ENCODE results near the gene DUOX1. TPM values are rescaled to one million over a fixed set of nuclear protein-coding genes. Genes with fewer than 3 reads are reported as not detected.

DUOX1 gene
- total and polyA plus RNA-seq, 9 of the 15 experiments (the other 6 are each of a cell fraction or from before 2014, with no cell fraction given), result 0.01 to 0.22 (median 0.01) TPM; not detected in 6

GRCh38 chr15:45200799-45201556, 71.2 kb downstream of the DUOX1 start (continued):
- TF ChIP-seq ZNF609 (CRISPR knock-in tag; IDR thresholded peaks at IDR 0.05; ENCODE audit: borderline replicate concordance) (no peak; the same call in 1 of the 2 replicates), ARID1B (IDR thresholded peaks at IDR 0.05) (no peak), XRCC4 (IDR thresholded peaks at IDR 0.05; ENCODE audit: extremely low read depth, insufficient read depth, insufficient read length) (no peak), ZBTB26 (CRISPR knock-in tag; IDR thresholded peaks at IDR 0.05) (no peak), POLR3G (IDR thresholded peaks at IDR 0.05; ENCODE audit: extremely low read depth, insufficient read length, insufficient replicate concordance) (peak; percentile 54), ZNF347 (CRISPR knock-in tag; IDR thresholded peaks at IDR 0.05; ENCODE audit: low read depth) (no peak), ZNF408 (CRISPR knock-in tag; IDR thresholded peaks at IDR 0.05; ENCODE audit: low read depth) (no peak), SETDB1 (IDR thresholded peaks at IDR 0.05; ENCODE audit: low read length) (no peak), CREB3L1 (IDR thresholded peaks at IDR 0.05; ENCODE audit: borderline replicate concordance, low read depth) (0 out of 2 replicates have a peak, but pooled peaks have one; percentile 20), CBX5 (IDR thresholded peaks at IDR 0.05; ENCODE audit: borderline replicate concordance, low read depth) (no peak), NFATC3 (IDR thresholded peaks at IDR 0.05) (no peak), LCOR (CRISPR knock-in tag; IDR thresholded peaks at IDR 0.05) (no peak), ZNF740 (CRISPR knock-in tag; IDR thresholded peaks at IDR 0.05) (0 out of 2 replicates have a peak, but pooled peaks have one; percentile 31), ZNF740 (tag; IDR thresholded peaks at IDR 0.05) (no peak), BRCA1 (IDR thresholded peaks at IDR 0.05) (no peak), BRCA1 (CRISPR knock-in tag; IDR thresholded peaks at IDR 0.05) (no peak), MAFK (IDR thresholded peaks at IDR 0.05; ENCODE audit: low read length) (peak; percentile 41; the same call in 1 of the 2 replicates), TAF15 (IDR thresholded peaks at IDR 0.05; ENCODE audit: low read depth, low read length) (no peak)
